Endothelial cell (in vitro differentiated cells): ENCODE data around the gene NPR2. TPM values are rescaled to one million over a fixed set of nuclear protein-coding genes. Genes with fewer than 3 reads are reported as not detected.

Experiments
- DNase-seq: peaks from one replicate; pipeline ENCODE4 v3.0.0; 2021; ENCODE audit warnings: low spot score
- H3K27ac Mint-ChIP-seq: one replicate; pipeline ENCODE4 v1.8.0; 2021; ENCODE audit warnings: mixed read lengths, inconsistent platforms; ENCODE audit not compliant: unreplicated experiment
- H3K27me3 Mint-ChIP-seq: one replicate; pipeline ENCODE4 v1.8.0; 2021; ENCODE audit warnings: mild to moderate bottlenecking, moderate library complexity, mixed read lengths, inconsistent platforms; ENCODE audit not compliant: unreplicated experiment
- H3K36me3 Mint-ChIP-seq: one replicate; pipeline ENCODE4 v1.8.0; 2021; ENCODE audit warnings: mild to moderate bottlenecking, low read depth, mixed read lengths, inconsistent platforms; ENCODE audit not compliant: unreplicated experiment
- H3K4me1 Mint-ChIP-seq: one replicate; pipeline ENCODE4 v1.8.0; 2021; ENCODE audit warnings: mild to moderate bottlenecking, mixed read lengths, inconsistent platforms; ENCODE audit not compliant: unreplicated experiment
- H3K4me3 Mint-ChIP-seq: one replicate; pipeline ENCODE4 v1.8.0; 2021; ENCODE audit warnings: mild to moderate bottlenecking, mixed read lengths, inconsistent platforms; ENCODE audit not compliant: unreplicated experiment
- H3K9me3 Mint-ChIP-seq: one replicate; pipeline ENCODE4 v1.8.0; 2021; ENCODE audit warnings: mixed read lengths, inconsistent platforms; ENCODE audit not compliant: unreplicated experiment
- total RNA-seq: library from RNA; stranded (reverse); fragmentation: NEBNext Ultra II Directional; extraction: Animal tissue kit (Norgen Biotek cat#: 25700); gene quantifications from one replicate; pipeline ENCODE4 v1.2.1, GENCODE V29; 2021; ENCODE audit not compliant: unreplicated experiment
- TF ChIP-seq, protein P1 (sequence below): fragments of 200-600 bp; sonication (generic); IDR thresholded peaks from one replicate; pipeline ENCODE4 v1.5.0; 2021; ENCODE audit warnings: antibody characterized with exemption; ENCODE audit not compliant: unreplicated experiment

Gene NPR2
- total RNA-seq, 1 donor from 2014 or later = 30.8 TPM

DNA sequence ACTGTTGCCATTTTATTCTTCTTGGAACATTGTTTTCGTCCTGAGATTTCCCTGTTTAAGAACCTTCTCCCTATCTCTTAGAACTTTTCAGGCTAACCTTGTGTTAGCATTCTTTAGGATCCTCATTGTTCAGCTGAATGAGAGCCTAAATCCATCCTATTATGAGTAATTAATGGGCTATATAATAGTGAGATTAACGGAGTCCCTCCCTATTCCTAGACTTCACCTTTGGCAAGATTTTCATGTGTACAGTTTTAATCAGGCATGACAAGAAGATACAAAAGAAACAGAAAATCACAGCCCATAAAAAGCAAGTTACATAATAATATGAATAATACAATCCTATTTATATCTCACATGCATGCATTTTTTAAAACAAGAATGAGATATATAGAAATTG is 28.2 kb upstream of the NPR2 start:
- Mint-ChIP-seq H3K27ac (no peak overlapping the region), H3K36me3 (no peaks in the 10 kb centered on the region), H3K27me3 (peaks cover 7% of the 10 kb centered on the region), H3K4me1 (peaks cover 32% of the 10 kb centered on the region), H3K9me3 (no peaks in the 10 kb centered on the region), H3K4me3 (no peak overlapping the region)
- TF ChIP-seq, protein P1, sequence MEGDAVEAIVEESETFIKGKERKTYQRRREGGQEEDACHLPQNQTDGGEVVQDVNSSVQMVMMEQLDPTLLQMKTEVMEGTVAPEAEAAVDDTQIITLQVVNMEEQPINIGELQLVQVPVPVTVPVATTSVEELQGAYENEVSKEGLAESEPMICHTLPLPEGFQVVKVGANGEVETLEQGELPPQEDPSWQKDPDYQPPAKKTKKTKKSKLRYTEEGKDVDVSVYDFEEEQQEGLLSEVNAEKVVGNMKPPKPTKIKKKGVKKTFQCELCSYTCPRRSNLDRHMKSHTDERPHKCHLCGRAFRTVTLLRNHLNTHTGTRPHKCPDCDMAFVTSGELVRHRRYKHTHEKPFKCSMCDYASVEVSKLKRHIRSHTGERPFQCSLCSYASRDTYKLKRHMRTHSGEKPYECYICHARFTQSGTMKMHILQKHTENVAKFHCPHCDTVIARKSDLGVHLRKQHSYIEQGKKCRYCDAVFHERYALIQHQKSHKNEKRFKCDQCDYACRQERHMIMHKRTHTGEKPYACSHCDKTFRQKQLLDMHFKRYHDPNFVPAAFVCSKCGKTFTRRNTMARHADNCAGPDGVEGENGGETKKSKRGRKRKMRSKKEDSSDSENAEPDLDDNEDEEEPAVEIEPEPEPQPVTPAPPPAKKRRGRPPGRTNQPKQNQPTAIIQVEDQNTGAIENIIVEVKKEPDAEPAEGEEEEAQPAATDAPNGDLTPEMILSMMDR = no peak
- DNase-seq = no peak

DNA sequence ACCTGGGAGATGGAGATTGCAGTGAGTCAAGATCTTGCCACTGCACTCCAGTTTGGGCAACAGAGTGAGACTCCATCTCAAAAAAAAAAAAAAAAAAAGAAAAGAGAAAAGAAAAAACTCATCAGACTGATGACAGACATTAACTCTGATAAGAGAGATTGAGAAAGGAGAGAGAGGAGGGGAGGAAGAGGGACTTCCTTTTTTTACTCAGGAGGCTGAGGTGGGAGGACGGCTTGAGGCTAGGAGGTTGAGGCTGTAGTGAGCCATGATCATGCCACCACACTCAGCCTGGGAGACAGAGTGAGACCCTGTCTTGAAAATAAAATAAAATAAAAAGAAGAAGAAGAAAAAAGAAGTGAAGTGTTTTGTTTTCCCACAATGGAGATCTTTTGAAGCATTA is 27.6 kb upstream of the NPR2 start:
- no peak for DNase-seq
- Mint-ChIP-seq H3K4me3 (no peak overlapping the region), H3K27me3 (peaks cover 8% of the 10 kb centered on the region), H3K27ac (no peak overlapping the region), H3K9me3 (no peaks in the 10 kb centered on the region), H3K4me1 (peaks cover 26% of the 10 kb centered on the region), H3K36me3 (no peaks in the 10 kb centered on the region)
- TF ChIP-seq, protein P1 = no peak

DNA sequence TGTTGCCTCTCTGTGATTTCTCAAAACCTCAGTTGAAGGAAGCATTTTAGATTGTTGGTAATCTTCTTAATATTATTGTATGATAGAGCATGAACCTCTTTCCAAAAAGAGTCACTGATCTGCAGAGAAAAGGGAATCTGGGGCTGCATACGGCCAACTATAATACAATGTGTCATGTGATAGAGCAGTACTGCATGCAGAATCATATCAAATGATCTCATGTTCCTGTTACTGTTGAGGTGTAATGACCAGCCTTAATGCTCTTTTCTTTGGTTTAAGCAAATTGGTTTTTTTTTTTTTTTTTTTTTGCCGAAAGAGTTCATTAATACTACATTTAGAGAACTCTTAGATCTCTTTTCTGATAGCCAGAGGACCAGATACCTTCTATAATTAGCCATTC is 24.4 kb upstream of the NPR2 start:
- H3K27ac Mint-ChIP-seq = no peak overlapping the region
- peaks cover 2% of the 10 kb centered on the region for H3K4me1 Mint-ChIP-seq
- no peaks in the 10 kb centered on the region for H3K9me3 Mint-ChIP-seq
- peaks cover 6% of the 10 kb centered on the region for H3K27me3 Mint-ChIP-seq
- no peak overlapping the region for H3K4me3 Mint-ChIP-seq
- TF ChIP-seq, protein P1 = no peak
- H3K36me3 Mint-ChIP-seq = no peaks in the 10 kb centered on the region
- DNase-seq = no peak

DNA sequence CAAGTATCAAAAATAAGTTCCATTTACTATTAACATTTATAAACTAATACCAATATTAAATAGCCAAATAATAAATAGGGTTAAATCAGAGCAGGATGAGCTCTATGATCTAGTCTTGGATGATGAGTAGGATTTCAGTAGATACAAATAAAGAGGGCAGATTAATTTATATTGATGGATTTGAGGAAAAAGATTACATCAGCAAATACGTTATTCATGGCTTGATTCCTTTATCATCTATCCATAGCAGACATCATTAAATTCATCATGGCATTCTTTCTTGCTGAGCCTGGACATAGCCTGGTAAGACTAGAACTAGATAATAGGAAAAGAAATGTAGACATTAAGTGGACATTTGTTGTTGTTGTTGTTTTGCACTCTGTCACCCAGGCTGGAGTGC is 23.9 kb upstream of the NPR2 start:
- TF ChIP-seq, protein P1 = no peak
- no peaks in the 10 kb centered on the region for H3K4me1 Mint-ChIP-seq
- H3K27ac Mint-ChIP-seq = no peak overlapping the region
- H3K9me3 Mint-ChIP-seq = no peaks in the 10 kb centered on the region
- no peak for DNase-seq
- H3K36me3 Mint-ChIP-seq = no peaks in the 10 kb centered on the region
- no peak overlapping the region for H3K4me3 Mint-ChIP-seq
- H3K27me3 Mint-ChIP-seq = peaks cover 6% of the 10 kb centered on the region

DNA sequence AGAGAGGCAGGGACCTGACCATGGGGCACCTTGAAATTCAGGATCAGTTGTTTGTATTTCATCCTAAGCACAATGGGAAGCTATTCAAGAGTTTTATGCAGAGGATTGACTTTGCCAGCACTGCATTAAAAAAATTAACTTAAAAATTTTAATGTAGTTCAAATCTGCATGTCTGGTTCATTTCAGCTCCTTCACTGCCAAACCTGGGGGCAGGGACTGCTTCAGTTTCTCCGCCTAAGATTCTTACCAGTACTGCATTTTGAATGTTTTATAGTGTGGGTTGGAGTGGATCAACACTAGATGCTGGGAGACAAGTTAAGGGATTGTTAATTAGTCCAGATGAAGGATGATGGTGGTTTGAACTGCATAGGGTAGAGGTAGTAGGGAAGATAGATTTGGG is 21.6 kb upstream of the NPR2 start:
- peaks cover under 1% of the 10 kb centered on the region for H3K4me1 Mint-ChIP-seq
- no peaks in the 10 kb centered on the region for H3K36me3 Mint-ChIP-seq
- no peaks in the 10 kb centered on the region for H3K9me3 Mint-ChIP-seq
- H3K4me3 Mint-ChIP-seq = no peak overlapping the region
- no peak overlapping the region for H3K27ac Mint-ChIP-seq
- H3K27me3 Mint-ChIP-seq = peaks cover 3% of the 10 kb centered on the region
- no peak for DNase-seq
- TF ChIP-seq, protein P1 = no peak
